ENCODE results near the gene ZBTB20.

GRCh38 chr3:114942773-114943172 lies 204.3 kb downstream of the ZBTB20 start:
- no peak for TF ChIP-seq CTCF (IDR thresholded peaks at IDR 0.05)
- no peak for TF ChIP-seq POLR2A (IDR thresholded peaks at IDR 0.05)

All from thyroid gland (tissue), 4 donors.